Erythroblast (primary cell): ENCODE data around the gene SYT9.

Source experiments
- DNase-seq, 2 experiments: peaks; one replicate each; lab custom pipeline; 2025; lab: John Stamatoyannopoulos, UW
- GATA1 ChIP-seq: IDR thresholded peaks from 2 replicates; pipeline ENCODE4 v1.6.1; 2011; ENCODE audit warnings: low read depth, mild to moderate bottlenecking, control low read depth, low read length, moderate library complexity
- POLR2A ChIP-seq: IDR thresholded peaks from 2 replicates; pipeline ENCODE4 v1.6.1; 2011; ENCODE audit warnings: mild to moderate bottlenecking, low read length

SYT9 gene

GRCh38 chr11:7439746-7440320 lies 188.1 kb downstream of the SYT9 start:
- TF ChIP-seq GATA1 (no peak), POLR2A (no peak)
- no peak for DNase-seq

- DNase-seq, result peak; percentile 29 to 59
- TF ChIP-seq POLR2A (no peak), GATA1 (no peak)
Measured at GRCh38 chr11:7442588-7443215, 191.0 kb downstream of the SYT9 start.

GRCh38 chr11:7444091-7444981 lies 192.6 kb downstream of the SYT9 start:
- no peak for TF ChIP-seq POLR2A
- TF ChIP-seq GATA1, result no peak
- no peak for DNase-seq

- DNase-seq, result no peak
Measured at GRCh38 chr11:7445564-7445963, 193.9 kb downstream of the SYT9 start.

GRCh38 chr11:7448201-7448600 lies 196.5 kb downstream of the SYT9 start:
- TF ChIP-seq GATA1, result no peak
- TF ChIP-seq POLR2A, result no peak
- DNase-seq, result no peak

More at GRCh38 chr11:7445564-7445963, 193.9 kb downstream of the SYT9 start:
- no peak for TF ChIP-seq POLR2A
- no peak for TF ChIP-seq GATA1

GRCh38 chr11:7449211-7449840 lies 197.6 kb downstream of the SYT9 start:
- DNase-seq, result no peak
- no peak for TF ChIP-seq POLR2A
- no peak for TF ChIP-seq GATA1

- DNase-seq, result no peak
- no peak for TF ChIP-seq POLR2A
Measured at GRCh38 chr11:7449841-7450214, 198.1 kb downstream of the SYT9 start.

- TF ChIP-seq GATA1 (no peak), POLR2A (no peak)
Measured at GRCh38 chr11:7450836-7451235, 199.1 kb downstream of the SYT9 start.

GRCh38 chr11:7451520-7451919 lies 199.8 kb downstream of the SYT9 start:
- TF ChIP-seq POLR2A (no peak), GATA1 (no peak)
- no peak for DNase-seq

More at GRCh38 chr11:7450836-7451235, 199.1 kb downstream of the SYT9 start:
- DNase-seq, result no peak

GRCh38 chr11:7451952-7452494 lies 200.3 kb downstream of the SYT9 start:
- DNase-seq, result no peak
- TF ChIP-seq POLR2A (no peak), GATA1 (no peak)

- TF ChIP-seq GATA1 (no peak), POLR2A (no peak)
- no peak for DNase-seq
Measured at GRCh38 chr11:7454854-7455253, 203.2 kb downstream of the SYT9 start.

GRCh38 chr11:7457211-7457610 lies 205.5 kb downstream of the SYT9 start:
- no peak for DNase-seq
- no peak for TF ChIP-seq POLR2A
- TF ChIP-seq GATA1, result no peak

GRCh38 chr11:7462706-7463105 lies 211.0 kb downstream of the SYT9 start:
- no peak for DNase-seq
- TF ChIP-seq POLR2A, result no peak
- no peak for TF ChIP-seq GATA1

- TF ChIP-seq POLR2A (no peak), GATA1 (no peak)
- DNase-seq, result no peak
Measured at GRCh38 chr11:7467652-7468051, 215.9 kb downstream of the SYT9 start.
